ENCODE data around the gene TEX22.

Gene TEX22

GRCh38 chr14:105376521-105377440 lies 21.6 kb upstream of the TEX22 start:
- no peak overlapping the region for H3K27ac Mint-ChIP-seq
- no peak for DNase-seq

GRCh38 chr14:105377555-105378182 lies 20.7 kb upstream of the TEX22 start:
- no peak for TF ChIP-seq CTCF (IDR thresholded peaks at IDR 0.05)
- H3K9me3 Mint-ChIP-seq = peaks cover 14% of the 10 kb centered on the region
- peaks cover 18% of the 10 kb centered on the region for H3K36me3 Mint-ChIP-seq (ENCODE audit: low read depth)
- H3K27ac Mint-ChIP-seq = no peak overlapping the region
- H3K27me3 Mint-ChIP-seq (ENCODE audit: low read depth, poor library complexity) = peaks cover 9% of the 10 kb centered on the region
- no peaks in the 10 kb centered on the region for H3K4me1 Mint-ChIP-seq
- H3K4me3 Mint-ChIP-seq = no peak overlapping the region
- DNase-seq = no peak

More at GRCh38 chr14:105376521-105377440, 21.6 kb upstream of the TEX22 start:
- Mint-ChIP-seq H3K4me3 (no peak overlapping the region), H3K9me3 (peaks cover 14% of the 10 kb centered on the region), H3K27me3 (ENCODE audit: low read depth, poor library complexity) (peaks cover 9% of the 10 kb centered on the region), H3K4me1 (no peaks in the 10 kb centered on the region), H3K36me3 (ENCODE audit: low read depth) (peaks cover 19% of the 10 kb centered on the region)
- TF ChIP-seq CTCF (IDR thresholded peaks at IDR 0.05) = no peak

GRCh38 chr14:105378199-105378598 lies 20.1 kb upstream of the TEX22 start:
- peaks cover 9% of the 10 kb centered on the region for H3K27me3 Mint-ChIP-seq (ENCODE audit: low read depth, poor library complexity)
- peaks cover 10% of the 10 kb centered on the region for H3K9me3 Mint-ChIP-seq
- TF ChIP-seq CTCF (IDR thresholded peaks at IDR 0.05) = no peak
- no peaks in the 10 kb centered on the region for H3K4me1 Mint-ChIP-seq
- no peak overlapping the region for H3K4me3 Mint-ChIP-seq
- DNase-seq = no peak
- H3K36me3 Mint-ChIP-seq (ENCODE audit: low read depth) = peaks cover 14% of the 10 kb centered on the region
- H3K27ac Mint-ChIP-seq = no peak overlapping the region

- Mint-ChIP-seq H3K4me1 (no peaks in the 10 kb centered on the region), H3K4me3 (no peak overlapping the region), H3K27me3 (ENCODE audit: low read depth, poor library complexity) (peaks cover 5% of the 10 kb centered on the region), H3K36me3 (ENCODE audit: low read depth) (peaks cover 12% of the 10 kb centered on the region), H3K9me3 (peaks cover 2% of the 10 kb centered on the region), H3K27ac (peak overlapping the region; percentile 77)
- peak; percentile 26 for DNase-seq
- no peak for TF ChIP-seq CTCF (IDR thresholded peaks at IDR 0.05)
Observed at GRCh38 chr14:105378873-105379685, 19.3 kb upstream of the TEX22 start.

- H3K4me3 Mint-ChIP-seq = no peak overlapping the region
- H3K9me3 Mint-ChIP-seq = no peaks in the 10 kb centered on the region
- H3K4me1 Mint-ChIP-seq = no peaks in the 10 kb centered on the region
- peaks cover 5% of the 10 kb centered on the region for H3K36me3 Mint-ChIP-seq (ENCODE audit: low read depth)
- DNase-seq = no peak
- peaks cover 5% of the 10 kb centered on the region for H3K27me3 Mint-ChIP-seq (ENCODE audit: low read depth, poor library complexity)
- TF ChIP-seq CTCF (IDR thresholded peaks at IDR 0.05) = no peak
- no peak overlapping the region for H3K27ac Mint-ChIP-seq
Observed at GRCh38 chr14:105379946-105380345, 18.4 kb upstream of the TEX22 start.

Measured in nephron progenitor cell (in vitro differentiated cells).